ENCODE measurements around the gene SIPA1.
A peak's percentile ranks its signal among the peaks of the same experiment; 100 is the strongest.
"Not testable (repeated sequence)": the region's sequence is repeated elsewhere in the genome, so short reads cannot be mapped to it uniquely, and the experiment has no call there.

Gene SIPA1

DNA sequence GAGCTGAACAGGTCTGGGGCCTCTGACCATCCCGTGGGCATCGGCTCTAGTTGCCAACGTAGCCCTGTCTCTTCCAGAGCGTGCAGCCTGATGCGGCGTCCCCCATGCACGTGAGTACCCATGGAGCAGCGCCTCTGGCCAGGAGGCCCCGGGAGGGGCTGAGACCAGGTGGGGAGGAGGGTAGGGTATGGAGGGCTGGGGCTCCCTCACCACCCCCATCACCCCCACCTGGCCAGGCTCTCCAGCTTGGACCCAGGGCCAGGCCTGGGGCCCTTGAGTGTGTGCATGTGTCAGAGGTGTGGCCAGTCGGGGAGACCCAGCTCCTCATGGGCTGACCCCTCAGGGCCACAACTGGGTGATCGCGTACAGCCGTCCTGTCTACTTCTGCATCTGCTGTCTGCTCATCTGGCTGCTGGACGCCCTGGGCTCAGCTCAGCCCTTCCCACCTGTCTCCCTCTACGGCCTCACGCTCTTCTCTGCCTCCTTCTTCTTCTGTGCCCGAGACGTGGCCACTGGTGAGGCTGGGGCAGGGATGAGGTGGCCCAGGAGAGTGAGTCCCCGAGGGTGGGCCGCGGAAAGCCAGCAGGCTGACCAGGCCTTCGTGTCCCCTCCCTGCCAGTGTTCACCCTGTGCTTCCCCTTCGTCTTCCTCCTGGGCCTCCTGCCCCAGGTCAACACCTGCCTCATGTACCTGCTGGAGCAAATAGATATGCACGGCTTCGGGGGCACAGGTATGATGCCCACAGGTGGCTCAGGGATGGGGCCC, 13.9 kb upstream of the SIPA1 start:
- no peak for DNase-seq

DNA sequence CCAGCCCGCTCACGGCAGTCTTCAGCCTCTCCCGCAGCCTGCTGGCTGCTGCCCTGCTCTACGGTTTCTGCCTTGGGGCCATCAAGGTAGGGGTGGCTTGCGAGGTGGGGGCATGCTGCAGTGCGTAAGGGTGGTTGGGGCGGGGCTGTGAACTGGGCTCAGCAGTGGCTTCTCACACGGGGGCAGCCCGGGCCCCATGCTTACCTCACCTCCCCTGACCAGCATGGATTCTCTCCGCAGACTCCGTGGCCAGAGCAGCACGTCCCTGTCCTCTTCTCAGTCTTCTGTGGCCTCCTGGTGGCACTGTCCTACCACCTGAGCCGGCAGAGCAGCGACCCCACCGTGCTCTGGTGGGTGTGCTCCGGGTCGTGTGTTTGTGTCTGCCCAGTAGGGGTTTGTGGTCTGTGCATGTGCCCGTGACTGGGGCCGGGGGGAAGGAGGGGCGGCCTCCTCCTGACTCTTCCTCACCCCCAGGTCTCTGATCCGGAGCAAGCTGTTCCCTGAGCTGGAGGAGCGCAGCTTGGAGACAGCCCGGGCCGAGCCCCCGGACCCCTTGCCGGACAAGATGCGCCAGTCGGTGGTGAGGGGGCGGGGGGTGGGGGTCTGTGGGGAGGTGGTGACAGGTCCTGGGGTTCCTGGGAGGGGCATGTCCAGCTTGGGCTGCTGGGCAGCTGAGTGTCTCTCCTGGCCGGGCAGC, 12.8 kb upstream of the SIPA1 start:
- DNase-seq: no peak

DNA sequence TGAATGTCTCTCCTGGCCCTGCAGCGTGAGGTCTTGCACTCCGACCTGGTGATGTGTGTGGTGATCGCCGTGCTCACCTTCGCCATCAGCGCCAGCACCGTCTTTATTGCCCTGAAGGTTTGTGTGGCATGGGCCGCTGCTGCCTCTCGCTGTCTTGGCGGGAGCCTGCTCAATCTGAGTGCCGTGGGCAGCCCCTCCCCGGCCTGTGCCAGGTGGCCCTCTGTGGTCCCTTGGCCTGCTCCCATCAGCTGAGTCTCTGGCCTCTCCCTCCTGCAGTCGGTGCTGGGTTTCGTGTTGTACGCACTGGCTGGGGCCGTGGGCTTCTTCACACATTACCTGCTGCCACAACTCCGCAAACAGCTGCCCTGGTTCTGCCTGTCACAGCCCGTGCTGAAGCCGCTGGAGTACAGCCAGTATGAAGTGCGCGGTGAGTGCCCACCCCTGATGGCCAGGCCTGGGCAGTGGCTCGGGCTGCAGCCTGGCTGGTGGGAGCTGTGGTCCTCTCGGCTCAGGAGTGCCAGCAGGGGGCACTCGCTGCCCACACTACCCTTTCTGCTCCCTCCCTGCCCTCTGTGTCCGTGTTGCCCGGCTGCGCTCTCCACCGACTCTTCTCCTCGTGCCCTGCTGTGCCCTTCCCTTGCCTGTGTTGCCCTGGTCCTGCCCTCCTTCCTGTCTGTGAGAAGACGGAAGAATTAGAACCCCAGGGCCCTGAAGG, 12.1 kb upstream of the SIPA1 start:
- peak; percentile 24 for DNase-seq

DNA sequence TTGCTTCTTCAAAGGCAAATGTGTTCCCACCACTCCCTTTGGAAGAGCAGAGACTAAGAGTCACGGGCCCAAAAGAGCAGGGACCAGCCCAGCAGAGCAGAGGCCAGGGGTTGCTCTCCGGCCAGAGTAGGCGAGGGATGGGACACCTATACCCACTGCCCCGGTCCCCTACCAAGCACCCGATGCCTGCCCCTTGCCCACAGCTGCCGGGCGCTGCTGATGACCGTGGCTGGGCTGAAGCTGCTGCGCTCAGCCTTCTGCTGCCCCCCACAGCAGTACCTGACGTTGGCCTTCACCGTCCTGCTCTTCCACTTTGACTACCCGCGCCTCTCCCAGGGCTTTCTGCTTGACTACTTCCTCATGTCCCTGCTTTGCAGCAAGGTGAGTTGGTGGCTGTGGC, 10.7 kb upstream of the SIPA1 start:
- DNase-seq: no peak

DNA sequence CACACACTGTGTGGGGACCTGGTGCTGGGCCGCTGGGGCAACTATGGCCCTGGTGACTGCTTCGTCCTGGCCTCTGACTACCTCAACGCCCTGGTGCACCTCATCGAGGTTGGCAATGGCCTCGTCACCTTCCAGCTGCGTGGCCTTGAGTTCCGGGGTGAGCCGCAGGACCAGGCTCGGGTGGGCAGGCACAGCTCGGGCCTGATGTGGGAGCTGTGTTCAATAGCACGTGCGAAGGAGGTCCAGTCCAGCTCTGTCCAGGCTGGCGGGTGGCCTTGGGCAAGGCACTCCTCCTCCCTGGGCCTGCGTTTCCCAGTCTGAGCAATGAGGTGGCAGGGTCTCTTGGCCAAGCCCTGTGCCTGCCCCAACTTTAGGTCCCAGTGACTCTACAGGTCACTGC, 8.3 kb upstream of the SIPA1 start:
- DNase-seq: no peak

DNA sequence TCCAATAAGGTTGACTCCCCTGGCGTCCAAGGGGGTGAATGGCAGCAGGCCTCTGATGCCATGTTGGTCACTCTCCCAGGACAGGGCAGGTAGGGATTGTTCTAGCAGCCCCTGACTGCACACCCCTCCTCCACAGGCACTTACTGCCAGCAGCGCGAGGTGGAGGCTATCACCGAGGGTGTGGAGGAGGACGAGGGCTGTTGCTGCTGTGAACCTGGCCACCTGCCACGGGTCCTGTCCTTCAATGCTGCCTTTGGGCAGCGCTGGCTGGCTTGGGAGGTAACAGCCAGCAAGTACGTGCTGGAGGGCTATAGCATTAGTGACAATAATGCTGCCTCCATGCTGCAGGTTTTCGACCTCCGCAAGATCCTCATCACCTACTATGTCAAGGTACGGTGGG, 7.7 kb upstream of the SIPA1 start:
- DNase-seq: no peak

DNA sequence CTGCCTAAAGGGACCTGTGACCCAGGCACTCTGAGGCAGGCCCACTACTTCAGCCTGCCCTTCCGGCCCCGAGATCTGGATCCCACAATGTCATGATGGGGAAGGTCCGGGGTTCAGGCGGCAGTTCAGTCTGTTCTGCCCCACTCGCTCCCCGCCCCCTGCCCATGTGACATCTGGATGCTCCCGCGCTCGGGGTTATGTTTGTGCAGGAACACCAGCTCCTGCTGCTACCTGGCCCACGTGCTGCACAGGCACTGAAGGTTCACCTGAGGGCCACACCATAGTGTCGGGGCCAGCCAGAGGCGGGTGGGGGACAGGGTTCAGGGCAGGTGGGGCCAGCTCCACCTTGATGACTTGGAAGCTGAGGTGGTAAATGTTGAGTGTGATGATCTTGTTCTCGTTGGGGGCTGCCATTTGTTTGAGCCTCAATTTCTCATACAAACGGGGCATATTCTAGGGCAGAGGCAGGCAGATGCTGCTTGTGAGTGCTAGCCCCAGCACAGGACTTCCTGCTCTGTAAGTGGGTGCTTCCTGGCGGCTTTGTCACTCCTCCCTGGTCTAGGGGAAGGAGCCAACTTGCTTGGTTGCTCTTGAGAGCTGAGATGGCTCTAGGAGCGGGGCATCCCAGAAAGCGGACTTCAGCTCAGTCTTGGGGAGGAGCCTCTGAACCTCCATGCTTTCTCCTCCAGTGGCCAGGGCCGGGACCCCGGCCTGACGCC, 4.4 kb upstream of the SIPA1 start:
- DNase-seq: no peak

DNA sequence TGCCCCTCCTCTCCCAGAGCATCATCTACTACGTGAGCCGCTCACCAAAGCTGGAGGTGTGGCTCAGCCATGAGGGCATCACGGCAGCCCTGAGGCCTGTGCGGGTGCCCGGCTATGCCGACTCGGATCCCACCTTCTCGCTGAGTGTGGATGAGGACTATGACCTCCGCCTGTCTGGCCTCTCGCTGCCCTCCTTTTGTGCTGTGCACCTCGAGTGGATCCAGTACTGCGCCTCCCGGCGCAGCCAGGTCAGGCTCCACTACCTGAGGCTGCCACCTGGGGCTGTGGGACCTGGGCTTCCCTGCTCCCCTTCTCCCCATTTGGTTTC, 3.8 kb upstream of the SIPA1 start:
- no peak for DNase-seq

DNA sequence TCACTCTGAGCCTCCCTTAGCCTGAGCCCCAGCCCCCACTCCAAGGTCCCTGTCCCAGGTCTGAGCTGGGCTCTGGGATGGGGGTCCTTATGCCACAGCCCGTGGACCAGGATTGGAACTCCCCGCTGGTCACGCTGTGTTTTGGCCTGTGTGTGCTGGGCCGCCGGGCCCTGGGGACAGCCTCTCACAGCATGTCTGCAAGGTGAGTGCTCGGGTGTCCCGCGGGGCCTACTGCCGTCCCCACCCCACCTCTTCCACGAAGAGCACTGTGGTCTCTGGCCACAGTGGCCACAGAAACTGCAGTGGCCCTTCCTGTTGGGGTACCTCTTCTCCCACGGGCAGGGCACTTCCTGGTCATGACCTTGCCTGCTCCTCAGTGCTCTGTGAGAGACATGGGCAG, 3.5 kb upstream of the SIPA1 start:
- no peak for DNase-seq

DNA sequence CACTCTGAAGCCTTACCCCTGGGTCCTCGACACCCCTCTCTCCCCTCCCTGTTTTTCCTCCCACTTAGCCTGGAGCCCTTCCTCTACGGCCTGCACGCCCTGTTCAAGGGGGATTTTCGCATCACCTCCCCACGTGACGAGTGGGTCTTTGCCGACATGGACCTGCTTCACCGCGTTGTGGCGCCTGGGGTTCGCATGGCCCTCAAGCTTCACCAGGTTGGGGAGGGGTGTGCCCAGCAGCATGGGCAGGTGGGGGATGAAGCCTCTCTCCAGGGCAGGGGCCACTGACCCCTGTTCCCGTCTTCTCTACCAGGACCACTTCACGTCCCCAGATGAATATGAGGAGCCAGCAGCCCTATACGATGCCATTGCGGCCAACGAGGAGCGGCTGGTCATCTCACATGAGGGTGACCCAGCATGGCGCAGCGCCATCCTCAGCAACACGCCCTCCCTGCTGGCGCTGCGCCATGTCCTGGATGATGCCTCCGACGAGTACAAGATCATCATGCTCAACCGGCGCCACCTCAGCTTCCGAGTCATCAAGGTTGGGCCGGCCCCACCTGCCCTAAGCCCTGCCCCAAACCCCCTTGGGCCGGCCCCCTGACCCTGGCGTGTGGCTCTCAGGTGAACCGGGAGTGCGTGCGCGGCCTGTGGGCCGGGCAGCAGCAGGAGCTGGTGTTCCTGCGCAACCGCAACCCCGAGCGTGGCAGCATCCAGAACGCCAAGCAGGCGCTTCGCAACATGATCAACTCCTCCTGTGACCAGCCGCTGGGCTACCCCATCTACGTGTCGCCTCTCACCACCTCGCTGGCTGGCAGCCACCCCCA, 2.8 kb upstream of the SIPA1 start:
- no peak for DNase-seq

DNA sequence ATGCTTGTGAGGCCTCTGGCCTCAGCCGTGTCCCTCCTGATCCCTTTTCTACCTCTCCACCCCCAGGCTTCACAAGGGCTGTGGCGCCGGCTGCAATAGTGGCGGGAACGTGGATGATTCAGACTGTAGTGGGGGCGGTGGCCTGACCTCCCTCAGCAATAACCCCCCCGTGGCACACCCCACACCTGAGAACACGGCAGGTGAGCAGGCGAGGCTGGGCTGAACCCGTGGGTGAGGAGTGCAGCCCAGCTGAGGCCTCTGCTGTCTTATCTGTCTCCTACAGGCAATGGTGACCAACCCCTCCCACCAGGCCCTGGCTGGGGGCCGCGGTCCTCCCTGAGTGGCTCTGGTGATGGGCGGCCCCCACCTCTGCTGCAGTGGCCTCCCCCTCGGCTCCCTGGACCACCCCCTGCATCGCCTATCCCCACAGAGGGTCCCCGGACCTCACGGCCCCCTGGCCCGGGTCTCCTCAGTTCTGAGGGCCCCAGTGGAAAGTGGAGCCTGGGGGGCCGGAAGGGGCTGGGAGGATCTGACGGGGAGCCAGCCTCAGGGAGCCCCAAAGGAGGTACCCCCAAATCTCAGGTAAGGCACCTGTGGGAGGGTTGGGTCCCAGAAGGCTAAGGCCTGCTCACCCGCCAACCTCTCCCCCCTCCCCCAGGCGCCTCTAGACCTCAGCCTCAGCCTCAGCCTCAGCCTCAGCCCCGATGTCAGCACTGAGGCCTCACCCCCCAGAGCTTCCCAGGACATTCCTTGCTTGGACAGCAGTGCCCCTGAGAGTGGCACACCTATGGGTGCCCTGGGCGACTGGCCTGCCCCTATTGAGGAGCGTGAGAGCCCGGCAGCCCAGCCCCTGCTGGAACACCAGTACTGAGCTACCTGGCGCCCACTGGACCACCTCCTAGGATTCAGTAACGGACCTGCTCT, 1.5 kb upstream of the SIPA1 start:
- no peak for DNase-seq

DNA sequence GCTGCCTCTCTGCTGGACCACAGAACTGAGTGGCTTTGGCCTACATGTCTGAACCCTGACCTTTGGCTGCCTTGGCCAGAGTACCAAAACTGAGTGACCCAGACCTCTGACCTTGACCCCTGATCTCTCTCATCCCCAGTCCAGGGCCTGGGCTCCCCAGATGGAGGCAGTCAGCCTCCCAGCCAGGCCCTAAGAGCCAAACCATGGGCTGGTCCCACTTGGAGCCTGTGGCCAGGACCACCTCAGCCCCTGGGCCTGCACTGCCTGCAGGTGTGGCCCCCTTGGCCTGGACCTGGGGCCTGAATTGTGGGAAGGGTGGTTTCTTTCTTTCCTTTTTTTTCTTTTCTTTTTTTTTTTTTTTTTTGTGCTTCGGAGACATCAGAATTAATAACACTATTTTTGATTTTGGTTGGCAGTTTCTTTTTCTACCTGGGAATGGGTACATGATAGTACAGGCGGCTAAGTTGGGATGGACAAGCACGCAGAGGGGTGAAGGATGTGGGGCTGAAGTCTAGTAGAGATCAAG, 806 bp upstream of the SIPA1 start:
- DNase-seq: no peak

DNA sequence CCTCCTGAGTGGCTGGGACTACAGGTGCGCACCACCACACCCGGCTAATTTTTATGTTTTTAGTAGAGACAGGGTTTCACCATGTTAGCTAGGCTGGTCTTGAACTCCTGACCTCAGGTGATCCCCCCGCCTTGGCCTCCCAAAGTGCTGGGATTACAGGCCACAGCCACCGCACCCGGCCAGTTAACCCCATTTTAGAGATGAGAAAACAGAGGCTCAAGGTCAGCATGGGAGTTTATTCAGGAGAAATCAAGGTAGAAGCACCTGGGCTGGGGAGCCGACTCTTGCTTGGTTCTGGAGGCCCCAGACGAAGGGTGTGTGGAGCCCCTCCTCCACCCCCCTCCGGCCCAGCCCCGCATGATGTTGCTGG, 1.3 kb downstream of the SIPA1 start:
- DNase-seq: not testable (repeated sequence)

DNA sequence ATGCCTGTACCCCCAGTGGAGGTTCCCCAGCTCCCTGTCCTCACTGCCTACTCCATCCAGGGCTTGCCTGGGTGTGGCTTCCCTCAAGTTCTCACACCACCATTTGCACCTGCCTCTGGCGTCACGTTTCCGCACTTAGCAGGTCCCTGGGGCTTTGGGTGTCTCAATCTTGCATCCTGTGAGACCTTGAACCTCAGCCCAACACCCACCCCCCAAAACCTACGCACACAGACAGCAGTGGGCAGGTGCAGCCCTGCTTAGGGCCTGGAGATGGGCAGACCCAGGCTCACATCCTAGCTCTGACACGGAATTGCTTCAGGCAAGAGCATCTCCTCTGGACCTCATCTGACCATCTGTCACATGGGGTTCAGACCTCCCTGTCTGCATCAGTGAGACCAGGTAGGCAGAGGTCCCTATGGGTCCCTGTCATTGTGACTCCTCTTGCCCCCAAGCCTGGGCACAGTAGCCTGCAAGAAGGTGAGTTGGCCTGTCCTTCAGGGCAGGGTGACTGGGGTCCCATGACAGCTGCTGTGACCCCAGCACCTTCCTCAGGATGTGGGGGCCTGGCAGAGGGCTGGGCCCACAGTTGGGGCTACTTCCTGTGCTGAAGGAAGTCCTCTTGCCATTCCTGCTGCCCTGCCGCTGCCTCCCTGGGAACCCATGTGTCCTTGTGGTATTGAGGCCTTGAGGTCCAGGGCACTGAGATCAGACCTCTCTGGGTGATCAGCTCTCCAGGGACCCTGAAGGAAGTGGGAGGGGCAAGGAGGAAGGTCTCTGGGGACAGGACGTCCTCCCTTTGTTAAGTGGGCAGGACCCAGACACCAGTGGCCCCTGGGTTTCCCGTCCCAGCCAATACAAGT, 2.0 kb downstream of the SIPA1 start:
- no peak for DNase-seq

DNA sequence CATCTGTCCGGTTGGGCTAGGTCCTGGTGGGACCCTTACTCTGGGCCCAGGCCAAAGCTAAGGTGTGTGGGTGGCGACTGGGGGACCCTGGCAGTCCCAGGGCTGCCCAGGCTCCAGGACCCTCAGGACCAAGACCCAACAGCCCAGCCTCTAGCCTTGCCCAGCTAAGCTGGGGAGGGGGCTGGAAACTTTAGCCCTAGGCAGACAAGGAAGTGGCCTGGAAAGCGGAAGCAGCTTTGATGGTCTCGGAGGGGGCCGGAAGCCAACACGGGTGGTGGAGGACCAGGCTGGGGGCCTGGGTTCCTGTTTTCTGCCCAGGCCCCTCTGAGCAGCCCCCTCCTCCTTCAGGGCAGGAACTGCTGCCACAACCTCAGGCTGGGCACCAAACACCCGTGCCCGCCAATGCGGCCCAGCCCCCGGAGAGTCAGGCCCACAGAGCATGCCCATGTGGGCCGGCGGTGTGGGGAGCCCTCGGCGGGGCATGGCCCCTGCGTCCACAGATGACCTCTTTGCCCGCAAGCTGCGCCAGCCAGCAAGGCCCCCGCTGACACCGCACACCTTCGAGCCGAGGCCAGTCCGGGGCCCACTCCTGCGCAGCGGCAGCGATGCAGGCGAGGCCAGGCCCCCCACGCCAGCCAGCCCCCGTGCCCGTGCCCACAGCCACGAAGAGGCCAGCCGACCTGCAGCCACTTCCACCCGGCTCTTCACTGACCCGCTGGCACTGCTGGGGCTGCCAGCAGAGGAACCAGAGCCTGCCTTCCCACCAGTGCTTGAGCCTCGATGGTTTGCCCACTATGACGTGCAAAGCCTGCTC, 2.8 kb downstream of the SIPA1 start:
- DNase-seq: no peak

DNA sequence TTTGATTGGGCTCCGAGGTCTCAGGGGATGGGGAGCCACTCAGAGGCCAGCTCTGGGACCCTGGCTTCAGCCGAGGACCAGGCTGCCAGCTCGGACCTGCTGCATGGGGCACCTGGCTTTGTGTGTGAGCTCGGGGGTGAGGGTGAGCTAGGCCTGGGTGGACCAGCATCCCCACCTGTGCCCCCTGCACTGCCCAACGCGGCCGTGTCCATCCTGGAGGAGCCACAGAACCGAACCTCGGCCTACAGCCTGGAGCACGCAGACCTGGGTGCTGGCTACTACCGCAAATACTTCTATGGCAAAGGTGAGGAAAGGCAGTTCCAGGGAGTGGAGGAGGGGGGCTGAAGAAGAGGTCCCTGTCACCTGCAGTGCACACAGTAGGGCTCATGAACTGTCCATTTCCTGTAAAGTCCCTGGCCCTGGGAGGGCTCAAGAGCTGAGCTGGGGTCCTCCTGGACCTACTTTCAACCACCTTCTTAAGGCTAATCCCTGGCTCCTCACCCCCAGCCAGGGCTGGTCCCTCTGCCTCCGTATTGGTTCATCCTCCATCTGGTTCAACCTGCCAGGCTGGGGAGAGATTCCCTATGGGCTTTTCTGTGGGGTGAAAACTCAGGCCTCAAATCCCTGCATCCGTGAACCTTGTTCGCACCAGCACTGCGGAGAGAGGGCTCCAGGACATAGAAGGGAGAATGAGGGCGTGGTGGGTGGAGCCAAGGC, 3.6 kb downstream of the SIPA1 start:
- no peak for DNase-seq

DNA sequence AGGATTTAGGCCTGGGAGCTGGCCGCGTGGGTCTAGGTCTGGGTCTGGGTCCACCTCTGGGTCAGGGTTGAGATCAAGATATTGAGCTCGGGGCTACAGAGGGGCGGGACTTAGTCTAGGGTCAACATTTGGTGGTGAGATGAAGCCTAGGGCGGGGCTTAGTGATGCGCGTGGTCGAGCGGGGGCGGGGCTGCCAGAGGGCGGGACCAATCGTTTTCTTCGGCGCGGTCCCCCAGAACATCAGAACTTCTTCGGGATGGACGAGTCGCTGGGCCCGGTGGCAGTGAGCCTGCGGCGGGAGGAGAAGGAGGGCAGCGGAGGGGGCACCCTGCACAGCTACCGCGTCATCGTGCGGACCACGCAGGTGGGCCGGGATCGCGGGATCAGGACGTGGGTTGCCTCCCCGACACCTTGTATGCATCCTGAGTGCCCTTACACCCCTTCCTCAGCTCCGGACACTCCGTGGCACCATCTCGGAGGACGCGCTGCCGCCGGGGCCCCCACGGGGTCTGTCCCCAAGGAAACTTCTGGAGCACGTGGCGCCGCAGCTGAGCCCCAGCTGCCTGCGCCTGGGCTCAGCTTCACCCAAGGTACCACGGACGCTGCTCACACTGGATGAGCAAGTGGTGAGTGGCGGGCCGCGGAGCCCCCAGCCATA, 4.2 kb downstream of the SIPA1 start:
- DNase-seq: no peak

DNA sequence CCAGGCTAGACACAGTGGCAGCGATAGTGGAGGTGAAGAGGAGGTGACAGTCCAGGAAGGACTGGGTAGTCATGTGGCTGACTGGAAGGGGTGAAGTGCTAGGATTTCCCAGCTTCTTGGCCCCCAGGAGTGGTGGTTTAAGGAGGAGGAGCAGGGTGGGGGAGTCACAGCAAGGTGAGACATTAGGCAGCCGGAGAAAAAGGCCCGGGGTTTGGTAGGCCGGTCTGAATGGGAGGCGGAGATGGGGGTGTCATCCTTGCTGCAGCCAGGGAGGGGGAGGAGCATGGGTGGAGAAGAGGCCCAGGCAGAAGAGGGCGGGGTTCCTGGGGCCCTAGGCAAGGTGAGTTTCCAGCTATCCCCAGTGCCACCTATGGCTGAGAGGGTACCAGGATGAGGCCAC, 6.1 kb downstream of the SIPA1 start:
- no peak for DNase-seq

All from HCEC 1CT (cell line).